Neuronal stem cell (in vitro differentiated cells): ENCODE data around the gene NALF2.
A peak's percentile ranks its signal among the peaks of the same experiment; 100 is the strongest.

Source experiments
- DNase-seq: peaks from one replicate; pipeline ENCODE4 v3.0.0-alpha.2; 2013; ENCODE audit warnings: low spot score
- H2AFZ ChIP-seq: one replicate; pipeline ENCODE4 v1.6.1; 2013; ENCODE audit warnings: mild to moderate bottlenecking, low read length, inconsistent platforms
- H2AK5ac ChIP-seq: 2 replicates; pipeline ENCODE4 v1.6.1; 2013; ENCODE audit warnings: low read depth, mild to moderate bottlenecking, inconsistent platforms, low read length, moderate library complexity, mixed read lengths
- H2BK120ac ChIP-seq: 2 replicates; pipeline ENCODE4 v1.6.1; 2013; ENCODE audit warnings: low read depth, mild to moderate bottlenecking, inconsistent platforms, low read length, moderate library complexity, mixed read lengths
- H2BK12ac ChIP-seq: one replicate; pipeline ENCODE4 v1.6.1; 2013; ENCODE audit warnings: low read length, inconsistent platforms
- H2BK15ac ChIP-seq: 2 replicates; pipeline ENCODE4 v1.6.1; 2013; ENCODE audit warnings: mild to moderate bottlenecking, low read length, inconsistent platforms, mixed read lengths
- H2BK5ac ChIP-seq: one replicate; pipeline ENCODE4 v1.6.1; 2013; ENCODE audit warnings: inconsistent platforms, mild to moderate bottlenecking, low read length, moderate library complexity
- H3K14ac ChIP-seq: one replicate; pipeline ENCODE4 v1.6.1; 2013; ENCODE audit warnings: low read length, inconsistent platforms
- H3K18ac ChIP-seq: 2 replicates; pipeline ENCODE4 v1.6.1; 2013; ENCODE audit warnings: low read length, inconsistent platforms
- H3K23ac ChIP-seq: 2 replicates; pipeline ENCODE4 v1.6.1; 2013; ENCODE audit warnings: low read depth, mild to moderate bottlenecking, mixed read lengths, low read length, inconsistent platforms; ENCODE audit not compliant: poor library complexity
- H3K27ac ChIP-seq: replicated peaks from 3 replicates; pipeline ENCODE4 v1.5.1; 2013; ENCODE audit warnings: low read length, inconsistent platforms
- H3K27me3 ChIP-seq, 3 experiments: 2 replicates each; pipeline ENCODE4 v1.6.1; 2013; ENCODE audit warnings: low read length in 3 of 3, mild to moderate bottlenecking in 2 of 3, inconsistent platforms in 1 of 3, low read depth in 1 of 3, mixed read lengths in 1 of 3, moderate library complexity in 1 of 3; ENCODE audit not compliant: control insufficient read depth in 3 of 3, insufficient read depth in 3 of 3
- H3K36me3 ChIP-seq, 2 donors: replicated peaks in 1 of 2; 2 replicates each; pipeline ENCODE4 v1.6.1; 2013; ENCODE audit warnings: low read length in 2 of 2; ENCODE audit not compliant: control insufficient read depth in 2 of 2, insufficient read depth in 2 of 2
- H3K4ac ChIP-seq: 2 replicates; pipeline ENCODE4 v1.6.1; 2013; ENCODE audit warnings: inconsistent platforms, mild to moderate bottlenecking, low read length, moderate library complexity
- H3K4me1 ChIP-seq, 2 donors: 1 replicate in 1 of 2; 2 replicates in 1 of 2; pipeline ENCODE4 v1.6.1; 2013; ENCODE audit warnings: low read length in 2 of 2, low read depth in 1 of 2; ENCODE audit not compliant: control insufficient read depth in 2 of 2, insufficient read depth in 1 of 2
- H3K4me2 ChIP-seq: one replicate; pipeline ENCODE4 v1.6.1; 2013; ENCODE audit warnings: mild to moderate bottlenecking, low read length, inconsistent platforms; ENCODE audit not compliant: insufficient read depth, poor library complexity, severe bottlenecking
- H3K4me3 ChIP-seq, 2 donors: 2 replicates each; pipeline ENCODE4 v1.5.1; 2013; ENCODE audit warnings: low read length in 2 of 2, mild to moderate bottlenecking in 2 of 2, inconsistent platforms in 1 of 2, moderate library complexity in 1 of 2
- H3K79me1 ChIP-seq: one replicate; pipeline ENCODE4 v1.6.1; 2013; ENCODE audit warnings: low read depth, mild to moderate bottlenecking, inconsistent platforms, low read length, moderate library complexity
- H3K9ac ChIP-seq: one replicate; pipeline ENCODE4 v1.6.1; 2013; ENCODE audit warnings: mild to moderate bottlenecking, low read depth, low read length, inconsistent platforms; ENCODE audit not compliant: poor library complexity
- H3K9me3 ChIP-seq, 2 donors: replicated peaks in 1 of 2; 2 replicates each; pipeline versions ENCODE3 to v1.6.1; 2013; ENCODE audit warnings: low read length in 2 of 2, mild to moderate bottlenecking in 2 of 2, inconsistent platforms in 1 of 2, low read depth in 1 of 2, mixed read lengths in 1 of 2, moderate library complexity in 1 of 2; ENCODE audit not compliant: control insufficient read depth in 2 of 2, insufficient read depth in 1 of 2
- H4K8ac ChIP-seq: one replicate; pipeline ENCODE4 v1.6.1; 2013; ENCODE audit warnings: low read depth, mild to moderate bottlenecking, inconsistent platforms, low read length, moderate library complexity
- H4K91ac ChIP-seq: one replicate; pipeline ENCODE4 v1.6.1; 2013; ENCODE audit warnings: low read length, low read depth, mild to moderate bottlenecking, inconsistent platforms; ENCODE audit not compliant: poor library complexity
- WGBS, 2 donors: extraction: QIAGEN DNeasy Blood & Tissue Kit; methylation state at CpG; one replicate each; pipeline ENCODE4 v1.1.7; 2013; ENCODE audit warnings: missing lambda C conversion rate in 2 of 2, mixed read lengths in 1 of 2; ENCODE audit not compliant: insufficient read length in 2 of 2, insufficient replicate concordance in 1 of 2; ENCODE audit errors: extremely low coverage in 2 of 2; 5-methylcytosine and 5-hydroxymethylcytosine counted together

Gene NALF2

DNA sequence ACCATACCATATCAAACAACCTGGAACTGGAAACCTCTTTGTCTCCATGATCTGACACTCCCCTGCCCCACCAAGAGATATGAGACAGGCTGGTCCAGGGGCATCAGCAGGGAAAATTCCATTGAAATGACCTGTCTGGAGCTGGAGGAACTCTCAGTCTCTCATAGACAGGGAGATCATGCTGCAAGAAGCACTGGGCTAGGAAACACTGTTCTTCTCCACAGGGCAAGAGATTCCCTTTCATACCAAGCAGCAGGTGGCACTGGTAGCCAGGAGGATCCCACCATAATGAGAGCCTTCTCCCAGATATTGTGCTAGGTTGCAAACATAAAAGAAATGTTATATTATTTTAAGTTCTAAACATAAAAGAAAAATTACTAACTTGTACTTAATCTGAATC is 14.5 kb upstream of the NALF2 start:
- H2BK12ac ChIP-seq = no peak overlapping the region
- no peak overlapping the region for H4K91ac ChIP-seq
- no peak overlapping the region for H3K14ac ChIP-seq
- no peaks in the 10 kb centered on the region for H3K79me1 ChIP-seq
- H3K4ac ChIP-seq = no peak overlapping the region
- H2BK120ac ChIP-seq = no peak overlapping the region
- no peak overlapping the region for H3K4me3 ChIP-seq
- no peak overlapping the region for H2AFZ ChIP-seq
- H4K8ac ChIP-seq = no peak overlapping the region
- H3K27ac ChIP-seq = no peak overlapping the region
- H3K9me3 ChIP-seq = no peaks in the 10 kb centered on the region
- no peak overlapping the region for H2BK15ac ChIP-seq
- peaks cover 0 to 4% of the 10 kb centered on the region in 2 donors for H3K4me1 ChIP-seq
- no peak overlapping the region for H2BK5ac ChIP-seq
- H3K23ac ChIP-seq = no peak overlapping the region
- no peak overlapping the region for H3K9ac ChIP-seq
- DNase-seq = no peak
- H2AK5ac ChIP-seq = no peak overlapping the region
- no peak overlapping the region for H3K18ac ChIP-seq
- no peak overlapping the region for H3K4me2 ChIP-seq
- H3K36me3 ChIP-seq = no peaks in the 10 kb centered on the region
- H3K27me3 ChIP-seq = peaks cover 0 to 2% (median 0%) of the 10 kb centered on the region in 3 experiments

DNA sequence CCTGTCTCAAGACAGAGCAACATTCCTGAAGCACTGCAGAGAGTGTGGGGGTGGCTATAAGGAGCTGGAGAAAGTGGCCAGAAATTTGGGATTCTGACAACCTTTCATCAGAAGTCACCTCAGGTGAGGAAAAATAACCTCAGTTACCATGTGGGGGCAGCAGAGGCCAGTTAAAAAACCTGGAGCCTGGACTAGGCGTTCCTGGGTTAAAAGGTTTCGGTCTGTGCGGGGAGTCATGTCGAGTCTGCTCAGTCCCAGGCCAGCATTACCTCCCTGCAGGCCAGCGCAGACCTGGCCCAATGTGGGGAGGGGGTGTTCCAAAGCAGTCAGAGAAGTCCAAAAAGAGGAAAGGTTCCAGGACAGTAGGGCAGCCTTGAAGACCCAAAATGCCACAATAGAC is 10.9 kb upstream of the NALF2 start:
- Histone ChIP-seq H4K91ac (no peak overlapping the region), H3K23ac (no peak overlapping the region), H2AK5ac (no peak overlapping the region), H2BK15ac (no peak overlapping the region), H3K9ac (no peak overlapping the region), H3K4me3 (no peak overlapping the region), H2AFZ (no peak overlapping the region), H2BK120ac (no peak overlapping the region), H3K79me1 (no peaks in the 10 kb centered on the region), H2BK12ac (no peak overlapping the region), H2BK5ac (no peak overlapping the region), H3K4me2 (no peak overlapping the region), H3K18ac (no peak overlapping the region), H3K4ac (no peak overlapping the region), H4K8ac (no peak overlapping the region), H3K9me3 (no peaks in the 10 kb centered on the region), H3K27ac (no peak overlapping the region), H3K14ac (no peak overlapping the region), H3K4me1 (peaks cover 0 to 4% of the 10 kb centered on the region in 2 donors), H3K36me3 (no peaks in the 10 kb centered on the region), H3K27me3 (peaks cover 0 to 12% (median 0%) of the 10 kb centered on the region in 3 experiments)
- DNase-seq = peak; percentile 31
- no CpG with 5 or more reads among the region's 5 CpGs for WGBS, 2 donors

DNA sequence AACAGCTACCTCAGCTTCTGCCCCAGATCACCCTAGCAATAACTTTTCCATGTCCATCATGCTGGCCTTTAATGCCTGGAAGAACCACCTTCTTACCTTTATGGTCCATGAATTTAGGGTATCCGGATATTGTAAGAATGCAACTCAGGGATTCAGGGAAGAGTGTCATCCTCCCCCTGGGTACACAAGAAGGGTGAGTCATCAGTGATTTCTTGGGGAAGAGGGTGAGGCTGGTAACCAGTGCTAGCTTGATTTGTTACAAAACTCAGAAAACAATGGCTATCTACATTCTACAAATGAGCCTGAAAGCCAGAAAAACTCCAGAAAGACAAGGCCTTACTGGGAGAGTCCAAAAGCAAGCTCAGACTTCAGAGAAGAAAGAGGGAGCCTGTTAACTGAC is 10.4 kb upstream of the NALF2 start:
- no peak overlapping the region for H3K18ac ChIP-seq
- H3K4me2 ChIP-seq = no peak overlapping the region
- H2BK120ac ChIP-seq = no peak overlapping the region
- no peak overlapping the region for H4K91ac ChIP-seq
- H3K14ac ChIP-seq = no peak overlapping the region
- H3K79me1 ChIP-seq = no peaks in the 10 kb centered on the region
- no peak overlapping the region for H3K27ac ChIP-seq
- no peak overlapping the region for H2AK5ac ChIP-seq
- no peak overlapping the region for H2BK5ac ChIP-seq
- no peak overlapping the region for H2AFZ ChIP-seq
- H3K4ac ChIP-seq = no peak overlapping the region
- H4K8ac ChIP-seq = no peak overlapping the region
- no peak overlapping the region for H3K4me3 ChIP-seq
- no peak overlapping the region for H2BK12ac ChIP-seq
- H3K9ac ChIP-seq = no peak overlapping the region
- H2BK15ac ChIP-seq = no peak overlapping the region
- no peaks in the 10 kb centered on the region for H3K36me3 ChIP-seq
- no peaks in the 10 kb centered on the region for H3K9me3 ChIP-seq
- no peak for DNase-seq
- peaks cover 0 to 4% of the 10 kb centered on the region in 2 donors for H3K4me1 ChIP-seq
- H3K23ac ChIP-seq = no peak overlapping the region
- WGBS, 2 donors = no CpG with 5 or more reads among the region's 1 CpG
- H3K27me3 ChIP-seq = peaks cover 0 to 17% (median 0%) of the 10 kb centered on the region in 3 experiments

DNA sequence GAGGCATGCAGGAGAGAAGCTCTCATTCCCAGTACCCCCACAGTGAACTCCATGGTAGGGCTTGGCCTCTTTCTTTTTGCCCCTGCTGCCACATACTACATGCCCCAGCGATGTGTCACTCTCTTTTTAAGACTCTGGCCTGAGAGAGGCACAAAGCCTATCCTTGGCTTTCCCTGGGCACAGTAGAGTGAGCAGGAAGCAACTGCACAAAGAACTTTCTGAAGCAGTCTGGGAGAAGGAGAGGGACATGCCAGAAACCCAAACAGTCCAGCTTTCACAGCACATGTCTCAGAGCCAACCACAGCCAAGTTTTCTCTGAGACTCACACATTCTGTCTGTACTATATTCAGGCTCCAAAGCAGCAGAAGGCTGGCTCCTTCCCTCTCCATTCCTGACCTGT is 7.9 kb upstream of the NALF2 start:
- Histone ChIP-seq H3K23ac (no peak overlapping the region), H2AK5ac (no peak overlapping the region), H2BK12ac (no peak overlapping the region), H3K27me3 (peaks cover 0 to 30% (median 0%) of the 10 kb centered on the region in 3 experiments), H3K9me3 (no peaks in the 10 kb centered on the region), H3K4me1 (peaks cover 0 to 2% of the 10 kb centered on the region in 2 donors), H3K18ac (no peak overlapping the region), H2AFZ (no peak overlapping the region), H3K9ac (no peak overlapping the region), H4K8ac (no peak overlapping the region), H3K4me2 (no peak overlapping the region), H3K14ac (no peak overlapping the region), H4K91ac (no peak overlapping the region), H2BK120ac (no peak overlapping the region), H3K27ac (no peak overlapping the region), H2BK15ac (no peak overlapping the region), H3K4me3 (no peak overlapping the region), H2BK5ac (no peak overlapping the region), H3K4ac (no peak overlapping the region), H3K79me1 (no peaks in the 10 kb centered on the region), H3K36me3 (no peaks in the 10 kb centered on the region)
- no CpG with 5 or more reads among the region's 1 CpG for WGBS, 2 donors
- no peak for DNase-seq
